HL-60 (cell line): Measurements from ENCODE around the gene IL9R.

ENCODE experiments used
- POLR2AphosphoS5 ChIP-seq: IDR thresholded peaks from 2 replicates; pipeline ENCODE4 v1.6.1; 2012; ENCODE audit warnings: low read depth
- TF ChIP-seq, protein P1 (sequence below): IDR thresholded peaks from one replicate; pipeline ENCODE4 v1.5.1; 2011; ENCODE audit warnings: low read length, control low read depth, inconsistent platforms; ENCODE audit not compliant: insufficient read depth
- TF ChIP-seq, protein P2 (sequence below): IDR thresholded peaks from 2 replicates; pipeline ENCODE4 v1.6.1; 2012; ENCODE audit warnings: low read depth; ENCODE audit not compliant: insufficient replicate concordance

DNA sequence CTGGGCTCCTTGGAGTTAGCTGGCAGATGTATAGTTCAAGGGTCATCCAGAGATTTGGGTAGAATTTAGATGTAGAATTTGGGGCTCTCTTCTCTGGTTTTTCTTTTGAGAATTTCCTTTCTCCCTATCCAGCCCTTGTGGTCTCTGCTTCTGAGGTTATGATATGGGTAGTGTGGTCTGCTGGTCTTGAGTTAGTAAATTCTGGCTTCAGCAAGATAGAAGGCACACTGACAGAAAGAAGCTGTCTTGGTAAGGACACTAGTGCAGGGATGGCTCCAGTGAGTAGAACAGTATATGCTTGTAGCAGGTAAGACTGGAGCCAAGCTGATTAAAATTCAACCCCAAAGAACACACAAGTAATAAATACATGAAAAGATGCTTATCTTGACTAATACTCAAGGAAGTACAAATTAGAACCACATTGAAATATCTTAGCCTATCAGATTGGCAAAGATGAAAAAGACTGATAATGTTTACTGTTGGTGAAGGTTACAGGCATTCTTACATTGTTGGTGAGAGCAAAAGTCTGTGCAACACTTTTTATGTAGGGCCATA, 2.1 kb upstream of the IL9R start:
- TF ChIP-seq, protein P1, sequence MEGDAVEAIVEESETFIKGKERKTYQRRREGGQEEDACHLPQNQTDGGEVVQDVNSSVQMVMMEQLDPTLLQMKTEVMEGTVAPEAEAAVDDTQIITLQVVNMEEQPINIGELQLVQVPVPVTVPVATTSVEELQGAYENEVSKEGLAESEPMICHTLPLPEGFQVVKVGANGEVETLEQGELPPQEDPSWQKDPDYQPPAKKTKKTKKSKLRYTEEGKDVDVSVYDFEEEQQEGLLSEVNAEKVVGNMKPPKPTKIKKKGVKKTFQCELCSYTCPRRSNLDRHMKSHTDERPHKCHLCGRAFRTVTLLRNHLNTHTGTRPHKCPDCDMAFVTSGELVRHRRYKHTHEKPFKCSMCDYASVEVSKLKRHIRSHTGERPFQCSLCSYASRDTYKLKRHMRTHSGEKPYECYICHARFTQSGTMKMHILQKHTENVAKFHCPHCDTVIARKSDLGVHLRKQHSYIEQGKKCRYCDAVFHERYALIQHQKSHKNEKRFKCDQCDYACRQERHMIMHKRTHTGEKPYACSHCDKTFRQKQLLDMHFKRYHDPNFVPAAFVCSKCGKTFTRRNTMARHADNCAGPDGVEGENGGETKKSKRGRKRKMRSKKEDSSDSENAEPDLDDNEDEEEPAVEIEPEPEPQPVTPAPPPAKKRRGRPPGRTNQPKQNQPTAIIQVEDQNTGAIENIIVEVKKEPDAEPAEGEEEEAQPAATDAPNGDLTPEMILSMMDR, result no peak
- no peak for TF ChIP-seq POLR2AphosphoS5
- TF ChIP-seq, protein P2, sequence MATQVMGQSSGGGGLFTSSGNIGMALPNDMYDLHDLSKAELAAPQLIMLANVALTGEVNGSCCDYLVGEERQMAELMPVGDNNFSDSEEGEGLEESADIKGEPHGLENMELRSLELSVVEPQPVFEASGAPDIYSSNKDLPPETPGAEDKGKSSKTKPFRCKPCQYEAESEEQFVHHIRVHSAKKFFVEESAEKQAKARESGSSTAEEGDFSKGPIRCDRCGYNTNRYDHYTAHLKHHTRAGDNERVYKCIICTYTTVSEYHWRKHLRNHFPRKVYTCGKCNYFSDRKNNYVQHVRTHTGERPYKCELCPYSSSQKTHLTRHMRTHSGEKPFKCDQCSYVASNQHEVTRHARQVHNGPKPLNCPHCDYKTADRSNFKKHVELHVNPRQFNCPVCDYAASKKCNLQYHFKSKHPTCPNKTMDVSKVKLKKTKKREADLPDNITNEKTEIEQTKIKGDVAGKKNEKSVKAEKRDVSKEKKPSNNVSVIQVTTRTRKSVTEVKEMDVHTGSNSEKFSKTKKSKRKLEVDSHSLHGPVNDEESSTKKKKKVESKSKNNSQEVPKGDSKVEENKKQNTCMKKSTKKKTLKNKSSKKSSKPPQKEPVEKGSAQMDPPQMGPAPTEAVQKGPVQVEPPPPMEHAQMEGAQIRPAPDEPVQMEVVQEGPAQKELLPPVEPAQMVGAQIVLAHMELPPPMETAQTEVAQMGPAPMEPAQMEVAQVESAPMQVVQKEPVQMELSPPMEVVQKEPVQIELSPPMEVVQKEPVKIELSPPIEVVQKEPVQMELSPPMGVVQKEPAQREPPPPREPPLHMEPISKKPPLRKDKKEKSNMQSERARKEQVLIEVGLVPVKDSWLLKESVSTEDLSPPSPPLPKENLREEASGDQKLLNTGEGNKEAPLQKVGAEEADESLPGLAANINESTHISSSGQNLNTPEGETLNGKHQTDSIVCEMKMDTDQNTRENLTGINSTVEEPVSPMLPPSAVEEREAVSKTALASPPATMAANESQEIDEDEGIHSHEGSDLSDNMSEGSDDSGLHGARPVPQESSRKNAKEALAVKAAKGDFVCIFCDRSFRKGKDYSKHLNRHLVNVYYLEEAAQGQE, result no peak
